HG03575 (cell line): ENCODE results near the gene GZF1.
A peak's percentile ranks its signal among the peaks of the same experiment; 100 is the strongest.

Experiments
- ATAC-seq: cut with Tn5 transposase; IDR thresholded peaks from one replicate; pipeline ENCODE4 v1.9.1; 2021; ENCODE audit not compliant: unreplicated experiment, insufficient number of reproducible peaks, low FRiP score; ENCODE audit errors: extremely low read depth

The GZF1 gene

GRCh38 chr20:23396950-23397627, 35.1 kb downstream of the GZF1 start:
- ATAC-seq, result no peak

GRCh38 chr20:23397961-23398360, 36.0 kb downstream of the GZF1 start:
- no peak for ATAC-seq

- peak; percentile 42 for ATAC-seq
Measured at GRCh38 chr20:23399568-23400241, 37.7 kb downstream of the GZF1 start.

GRCh38 chr20:23401051-23401450, 39.1 kb downstream of the GZF1 start:
- no peak for ATAC-seq

GRCh38 chr20:23403751-23404150, 41.8 kb downstream of the GZF1 start:
- ATAC-seq, result no peak

- ATAC-seq, result no peak
Measured at GRCh38 chr20:23404196-23404595, 42.2 kb downstream of the GZF1 start.

- no peak for ATAC-seq
Measured at GRCh38 chr20:23406880-23407279, 44.9 kb downstream of the GZF1 start.

GRCh38 chr20:23407781-23408464, 45.9 kb downstream of the GZF1 start:
- no peak for ATAC-seq

- no peak for ATAC-seq
Measured at GRCh38 chr20:23408957-23409356, 47.0 kb downstream of the GZF1 start.

- no peak for ATAC-seq
Measured at GRCh38 chr20:23409800-23410199, 47.8 kb downstream of the GZF1 start.

- no peak for ATAC-seq
Measured at GRCh38 chr20:23410916-23411695, 49.1 kb downstream of the GZF1 start.

GRCh38 chr20:23412026-23412425, 50.0 kb downstream of the GZF1 start:
- ATAC-seq, result no peak

- ATAC-seq, result no peak
Measured at GRCh38 chr20:23413862-23414422, 52.0 kb downstream of the GZF1 start.

GRCh38 chr20:23414526-23415188, 52.7 kb downstream of the GZF1 start:
- ATAC-seq, result no peak

- ATAC-seq, result no peak
Measured at GRCh38 chr20:23415555-23415954, 53.6 kb downstream of the GZF1 start.

- no peak for ATAC-seq
Measured at GRCh38 chr20:23415959-23416583, 54.1 kb downstream of the GZF1 start.

- ATAC-seq, result no peak
Measured at GRCh38 chr20:23417861-23418260, 55.9 kb downstream of the GZF1 start.

GRCh38 chr20:23419657-23419994, 57.6 kb downstream of the GZF1 start:
- ATAC-seq, result no peak
